Measurements from ENCODE around the gene CD163L1.
"Not testable (repeated sequence)": the region's sequence is repeated elsewhere in the genome, so short reads cannot be mapped to it uniquely, and the experiment has no call there.

Gene CD163L1

GRCh38 chr12:7444076-7444475 is at the start of gene CD163L1:
TSS of gene CD163L1 (minus strand) at chr12:7444153. CDS start at chr12:7444127, 26 bp downstream.
- FAIRE-seq = no peak

- no peak for FAIRE-seq
Measured at GRCh38 chr12:7493006-7493405, 49.1 kb upstream of the CD163L1 start.

GRCh38 chr12:7486512-7486911 is 42.6 kb upstream of the CD163L1 start:
- no peak for FAIRE-seq

GRCh38 chr12:7485095-7485494 is 41.1 kb upstream of the CD163L1 start:
- no peak for FAIRE-seq

GRCh38 chr12:7483343-7483742 is 39.4 kb upstream of the CD163L1 start:
- no peak for FAIRE-seq

- FAIRE-seq = no peak
Measured at GRCh38 chr12:7479771-7480170, 35.8 kb upstream of the CD163L1 start.

GRCh38 chr12:7472060-7472459 is 28.1 kb upstream of the CD163L1 start:
- no peak for FAIRE-seq

GRCh38 chr12:7460375-7461259 is 16.7 kb upstream of the CD163L1 start:
- FAIRE-seq = no peak

GRCh38 chr12:7459973-7460372 is 16.0 kb upstream of the CD163L1 start:
- FAIRE-seq = no peak

- no peak for FAIRE-seq
Measured at GRCh38 chr12:7451756-7452155, 7.8 kb upstream of the CD163L1 start.

- no peak for FAIRE-seq
Measured at GRCh38 chr12:7450667-7451066, 6.7 kb upstream of the CD163L1 start.

GRCh38 chr12:7448099-7448498 is 4.1 kb upstream of the CD163L1 start:
- no peak for FAIRE-seq

- peak; percentile 10 for FAIRE-seq
Measured at GRCh38 chr12:7444537-7444936, 584 bp upstream of the CD163L1 start.

GRCh38 chr12:7441216-7441615 is 2.7 kb downstream of the CD163L1 start:
- no peak for FAIRE-seq

GRCh38 chr12:7439579-7440505 is 4.1 kb downstream of the CD163L1 start:
- no peak for FAIRE-seq

GRCh38 chr12:7438291-7438995 is 5.5 kb downstream of the CD163L1 start:
- not testable (repeated sequence) for FAIRE-seq

- not testable (repeated sequence) for FAIRE-seq
Measured at GRCh38 chr12:7437494-7437893, 6.5 kb downstream of the CD163L1 start.

- no peak for FAIRE-seq
Measured at GRCh38 chr12:7434670-7435069, 9.3 kb downstream of the CD163L1 start.

GRCh38 chr12:7433276-7433822 is 10.6 kb downstream of the CD163L1 start:
- FAIRE-seq = no peak

GRCh38 chr12:7431993-7432685 is 11.8 kb downstream of the CD163L1 start:
- no peak for FAIRE-seq

GRCh38 chr12:7411343-7411742 is 32.6 kb downstream of the CD163L1 start:
- no peak for FAIRE-seq

- FAIRE-seq = no peak
Measured at GRCh38 chr12:7404275-7404674, 39.7 kb downstream of the CD163L1 start.
